Colonic mucosa (tissue), 4 donors: ENCODE results near the gene HADH. TPM values are rescaled to one million over a fixed set of nuclear protein-coding genes. Genes with fewer than 3 reads are reported as not detected.

Experiments used
- DNase-seq: peaks from one replicate; pipeline ENCODE4 v3.0.0-alpha.2; 2020
- H3K27ac ChIP-seq: fragments of 200-600 bp; one replicate; pipeline ENCODE4 v1.8.0; 2021
- H3K27me3 ChIP-seq: fragments of 200-600 bp; one replicate; pipeline ENCODE4 v1.8.0; 2021
- H3K36me3 ChIP-seq: fragments of 200-600 bp; one replicate; pipeline ENCODE4 v1.8.0; 2021
- H3K4me1 ChIP-seq: fragments of 200-600 bp; one replicate; pipeline ENCODE4 v1.8.0; 2021; ENCODE audit warnings: mild to moderate bottlenecking
- H3K4me3 ChIP-seq: fragments of 200-600 bp; one replicate; pipeline ENCODE4 v1.8.0; 2021
- H3K9ac ChIP-seq, 2 donors: one replicate each; pipeline ENCODE4 v1.7.0; 2013; ENCODE audit warnings: control low read depth in 2 of 2, low read depth in 2 of 2, low read length in 2 of 2
- H3K9me3 ChIP-seq: fragments of 200-600 bp; one replicate; pipeline ENCODE4 v1.8.0; 2021
- CTCF ChIP-seq: fragments of 200-600 bp; IDR thresholded peaks from one replicate; pipeline ENCODE4 v1.8.0; 2022; ENCODE audit warnings: antibody characterized with exemption, mild to moderate bottlenecking
- intact Hi-C: fragments of 100-400 bp; cut with DNase I; formaldehyde crosslinking; loops from one replicate; pipeline ENCODE4 v1.14.1; 2022
- total RNA-seq, 2 donors: library from RNA; stranded (reverse); fragmentation: NEBNext Ultra II Directional in 1 of 2; extraction: Animal tissue kit (Norgen Biotek cat#: 25700) in 1 of 2; gene quantifications; one replicate each; pipeline ENCODE4 v1.2.1, GENCODE V29; 2021
- donor health status: healthy.
- donor health status: DM: no; HTN: no; CAD: no.
- donor health status: DM: no; HTN: no; CAD: no.

Gene HADH
- total RNA-seq, 2 donors from 2014 or later, result 121 to 213 TPM

- Histone ChIP-seq H3K27me3 (no peaks in the 10 kb centered on the region), H3K36me3 (no peaks in the 10 kb centered on the region), H3K9me3 (no peaks in the 10 kb centered on the region), H3K9ac (no peak overlapping the region), H3K4me3 (no peak overlapping the region), H3K4me1 (no peaks in the 10 kb centered on the region), H3K27ac (no peak overlapping the region)
- TF ChIP-seq CTCF, result no peak
- intact Hi-C loops, result loop anchor here (5.0 kb wide), 1 partner anchor 40 kb away; no protein-coding TSS in a partner anchor
- DNase-seq, result no peak
Measured at GRCh38 chr4:107977482-107977881, 12.2 kb upstream of the HADH start.

DNA sequence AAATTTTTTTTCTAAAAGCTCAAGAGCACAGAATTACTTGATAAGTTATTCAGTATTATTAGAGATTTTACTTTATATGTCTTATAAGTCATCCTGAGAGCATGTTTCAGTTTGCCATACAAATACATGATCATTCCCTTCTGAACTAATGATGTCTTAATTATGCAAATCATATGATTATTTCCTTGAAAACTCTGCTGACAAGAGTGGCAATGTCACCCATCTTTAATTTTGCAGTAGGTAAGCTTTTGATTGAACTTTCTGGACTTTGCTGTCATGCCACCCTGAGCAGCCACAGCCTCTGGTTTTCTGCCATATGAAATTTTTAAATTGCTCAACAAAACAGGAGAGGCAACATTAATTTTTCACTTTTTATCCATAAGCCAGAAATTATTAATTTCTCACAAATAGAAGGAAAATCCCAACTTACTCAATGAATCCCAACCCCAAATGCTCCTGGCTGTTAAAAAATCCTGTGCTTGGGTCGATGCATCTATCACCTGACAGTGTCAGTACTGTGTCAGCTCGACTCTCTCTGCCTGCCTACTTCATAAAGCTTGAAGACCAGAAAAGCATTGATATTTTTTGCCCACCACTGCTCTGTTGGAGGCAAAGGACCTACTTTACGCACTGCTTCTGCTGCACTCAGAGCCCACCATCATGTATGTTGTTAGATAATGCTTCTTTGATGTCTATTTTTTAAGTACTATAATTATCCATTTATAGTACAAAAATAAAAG, 11.6 kb upstream of the HADH start:
- no peak for DNase-seq
- Histone ChIP-seq H3K4me3 (no peak overlapping the region), H3K27ac (no peak overlapping the region), H3K36me3 (no peaks in the 10 kb centered on the region), H3K4me1 (no peaks in the 10 kb centered on the region), H3K27me3 (no peaks in the 10 kb centered on the region), H3K9me3 (no peaks in the 10 kb centered on the region), H3K9ac (no peak overlapping the region)
- no peak for TF ChIP-seq CTCF
- intact Hi-C loops, result loop anchor here (5.0 kb wide), 1 partner anchor 41 kb away; no protein-coding TSS in a partner anchor

- no peak overlapping the region for H3K27ac ChIP-seq
- no peak overlapping the region for H3K9ac ChIP-seq
- no peak for TF ChIP-seq CTCF
- intact Hi-C loops, result loop anchor here (5.0 kb wide), 1 partner anchor 42 kb away; no protein-coding TSS in a partner anchor
- no peak for DNase-seq
- H3K9me3 ChIP-seq, result no peaks in the 10 kb centered on the region
- no peaks in the 10 kb centered on the region for H3K4me1 ChIP-seq
- H3K4me3 ChIP-seq, result no peak overlapping the region
- H3K27me3 ChIP-seq, result no peaks in the 10 kb centered on the region
- no peaks in the 10 kb centered on the region for H3K36me3 ChIP-seq
Measured at GRCh38 chr4:107978716-107979451, 10.8 kb upstream of the HADH start.

DNA sequence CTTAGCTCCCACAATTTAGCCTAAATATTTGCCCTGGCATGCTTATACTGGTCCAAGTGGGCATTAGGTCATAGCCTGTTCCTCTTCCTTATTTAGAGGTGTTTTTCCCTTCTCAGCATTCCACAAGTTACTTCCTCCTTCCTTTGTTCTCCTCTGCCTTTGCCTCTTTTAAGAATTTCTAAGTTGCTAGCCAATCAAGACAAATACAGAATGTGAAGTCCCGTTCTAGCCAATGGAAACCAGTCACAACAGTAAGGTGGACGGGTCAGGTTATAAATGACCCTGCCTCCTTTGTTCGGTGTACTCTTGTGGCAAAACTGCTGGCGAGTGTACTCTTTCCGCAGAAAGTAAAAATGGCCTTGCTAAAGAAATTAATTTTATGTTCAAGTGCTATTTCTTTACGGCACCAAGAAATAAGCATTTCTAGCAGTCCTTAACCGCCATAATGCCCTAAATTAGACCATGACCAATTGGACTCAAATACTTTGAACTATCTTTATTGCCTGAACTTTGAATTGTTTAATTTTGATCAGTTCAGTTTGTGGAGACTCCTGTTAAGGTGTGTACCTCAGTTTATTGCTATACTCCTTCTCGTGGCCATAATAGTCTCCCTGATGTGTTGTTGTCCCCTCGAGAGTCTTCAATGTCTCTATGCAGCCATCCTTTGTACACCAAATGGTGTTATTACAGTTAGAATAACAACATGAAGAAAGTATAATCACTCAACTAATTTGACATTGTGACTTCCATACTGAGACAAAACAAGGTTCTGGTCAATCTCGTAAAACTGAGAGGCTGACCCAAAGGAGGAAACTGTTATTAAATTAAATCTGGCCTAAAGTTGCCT, 1.6 kb upstream of the HADH start:
- Histone ChIP-seq H3K4me3 (peak overlapping the region; percentile 75), H3K36me3 (no peaks in the 10 kb centered on the region), H3K9ac (peak overlapping the region in 1 of 2 donors; percentile 93), H3K9me3 (no peaks in the 10 kb centered on the region), H3K27ac (peak overlapping the region; percentile 80), H3K27me3 (no peaks in the 10 kb centered on the region), H3K4me1 (peaks cover 4% of the 10 kb centered on the region)
- peak; percentile 37 for DNase-seq
- intact Hi-C loops, result loop anchor here (5.0 kb wide), 1 partner anchor 56 kb away; the partner anchor contains the start of gene CYP2U1
- no peak for TF ChIP-seq CTCF

GRCh38 chr4:107988763-107989035, 990 bp upstream of the HADH start:
- no peak for TF ChIP-seq CTCF
- intact Hi-C loops, result loop anchor here (5.0 kb wide), 1 partner anchor 56 kb away; the partner anchor contains the start of gene CYP2U1
- DNase-seq, result peak; percentile 29
- Histone ChIP-seq H3K4me3 (peak overlapping the region; percentile 75), H3K27me3 (no peaks in the 10 kb centered on the region), H3K9me3 (no peaks in the 10 kb centered on the region), H3K9ac (peak overlapping the region in 1 of 2 donors; percentile 93), H3K27ac (peak overlapping the region; percentile 80), H3K4me1 (peaks cover 4% of the 10 kb centered on the region), H3K36me3 (no peaks in the 10 kb centered on the region)
